ENCODE data around the gene LSM14A.
A peak's percentile ranks its signal among the peaks of the same experiment; 100 is the strongest.
"Not testable (repeated sequence)": the region's sequence is repeated elsewhere in the genome, so short reads cannot be mapped to it uniquely, and the experiment has no call there.

Gene LSM14A

GRCh38 chr19:34213283-34213682 is 41.0 kb downstream of the LSM14A start:
- no peak for TF ChIP-seq CTCF (IDR thresholded peaks at IDR 0.05; ENCODE audit: low read depth, low read length)
- DNase-seq (ENCODE audit: low read depth in 2 of 2): no peak

GRCh38 chr19:34214040-34214439 is 41.7 kb downstream of the LSM14A start:
- H3K4me3 ChIP-seq (replicated peaks in 1 of 2; ENCODE audit: low read depth in 2 of 2, low read length in 2 of 2): no peak overlapping the region
- no peak for TF ChIP-seq CTCF (IDR thresholded peaks at IDR 0.05; ENCODE audit: low read depth, low read length)
- no peak for DNase-seq (ENCODE audit: low read depth in 2 of 2)

More at GRCh38 chr19:34213283-34213682, 41.0 kb downstream of the LSM14A start:
- no peak overlapping the region for H3K4me3 ChIP-seq (replicated peaks in 1 of 2; ENCODE audit: low read depth in 2 of 2, low read length in 2 of 2)

- DNase-seq (ENCODE audit: low read depth in 2 of 2): no peak
- TF ChIP-seq CTCF (IDR thresholded peaks at IDR 0.05; ENCODE audit: low read depth, low read length): no peak
Observed at GRCh38 chr19:34215006-34215665, 42.8 kb downstream of the LSM14A start.

GRCh38 chr19:34215666-34216038 is 43.3 kb downstream of the LSM14A start:
- no peak overlapping the region for H3K4me3 ChIP-seq (replicated peaks in 1 of 2; ENCODE audit: low read depth in 2 of 2, low read length in 2 of 2)
- no peak for DNase-seq (ENCODE audit: low read depth in 2 of 2)
- no peak for TF ChIP-seq CTCF (IDR thresholded peaks at IDR 0.05; ENCODE audit: low read depth, low read length)

More at GRCh38 chr19:34215006-34215665, 42.8 kb downstream of the LSM14A start:
- no peak overlapping the region for H3K4me3 ChIP-seq (replicated peaks in 1 of 2; ENCODE audit: low read depth in 2 of 2, low read length in 2 of 2)

GRCh38 chr19:34216745-34217219 is 44.5 kb downstream of the LSM14A start:
- H3K4me3 ChIP-seq (replicated peaks in 1 of 2; ENCODE audit: low read depth in 2 of 2, low read length in 2 of 2); DNase-seq (ENCODE audit: low read depth in 2 of 2): not testable (repeated sequence)

- H3K4me3 ChIP-seq (replicated peaks in 1 of 2; ENCODE audit: low read depth in 2 of 2, low read length in 2 of 2): no peak overlapping the region
- DNase-seq (ENCODE audit: low read depth in 2 of 2): peak; percentile 83 to 92
- TF ChIP-seq CTCF (IDR thresholded peaks at IDR 0.05; ENCODE audit: low read depth, low read length): no peak
Observed at GRCh38 chr19:34217952-34218817, 45.9 kb downstream of the LSM14A start.

GRCh38 chr19:34218818-34219164 is 46.5 kb downstream of the LSM14A start:
- H3K4me3 ChIP-seq (replicated peaks in 1 of 2; ENCODE audit: low read depth in 2 of 2, low read length in 2 of 2): no peak overlapping the region
- no peak for DNase-seq (ENCODE audit: low read depth in 2 of 2)
- TF ChIP-seq CTCF (IDR thresholded peaks at IDR 0.05; ENCODE audit: low read depth, low read length): no peak
